Lung (tissue), 12 donors: ENCODE results near the gene TRIM34. TPM values are rescaled to one million over a fixed set of nuclear protein-coding genes. Genes with fewer than 3 reads are reported as not detected.
A peak's percentile ranks its signal among the peaks of the same experiment; 100 is the strongest.

Source experiments
- ATAC-seq: fragments of 200-7000 bp; cut with Tn5 transposase; one replicate; pipeline ENCODE4 v1.9.1; 2020; ENCODE audit warnings: moderate number of reproducible peaks; ENCODE audit not compliant: insufficient read depth, low FRiP score
- DNase-seq, 3 donors: peaks; one replicate each; pipeline ENCODE4 v3.0.0-alpha.2; 2013 to 2017
- H3K27ac ChIP-seq, 2 donors: one replicate each; pipeline ENCODE4 v1.5.1; 2013; ENCODE audit warnings: mild to moderate bottlenecking in 2 of 2, moderate library complexity in 2 of 2, control low read depth in 1 of 2, inconsistent platforms in 1 of 2, low read depth in 1 of 2, low read length in 1 of 2
- H3K27me3 ChIP-seq, 3 donors: one replicate each; pipeline ENCODE4 v1.5.1; 2013; ENCODE audit warnings: low read length in 2 of 3; ENCODE audit not compliant: control insufficient read depth in 3 of 3, insufficient read depth in 3 of 3
- H3K36me3 ChIP-seq, 4 donors: one replicate each; pipeline ENCODE4 v1.5.1; 2013; ENCODE audit warnings: low read length in 4 of 4, mild to moderate bottlenecking in 1 of 4, moderate library complexity in 1 of 4; ENCODE audit not compliant: control insufficient read depth in 4 of 4, insufficient read depth in 4 of 4
- H3K4me1 ChIP-seq, 5 donors: one replicate each; pipeline ENCODE4 v1.5.1; 2013; ENCODE audit warnings: low read length in 5 of 5, mild to moderate bottlenecking in 2 of 5, moderate library complexity in 1 of 5; ENCODE audit not compliant: control insufficient read depth in 5 of 5, insufficient read depth in 5 of 5
- H3K4me3 ChIP-seq: one replicate; pipeline ENCODE4 v1.5.1; 2013; ENCODE audit warnings: mild to moderate bottlenecking, control low read depth, moderate library complexity
- H3K9ac ChIP-seq, 2 donors: one replicate each; pipeline ENCODE4 v1.5.1; 2013; ENCODE audit warnings: low read length in 2 of 2, control low read depth in 1 of 2; ENCODE audit not compliant: insufficient read depth in 1 of 2
- H3K9me3 ChIP-seq, 4 donors: one replicate each; pipeline ENCODE4 v1.5.1; 2013; ENCODE audit warnings: low read length in 3 of 4, mild to moderate bottlenecking in 1 of 4, moderate library complexity in 1 of 4; ENCODE audit not compliant: control insufficient read depth in 4 of 4, insufficient read depth in 3 of 4
- WGBS, 2 donors: extraction: QIAGEN DNeasy Blood & Tissue Kit; methylation state at CpG; one replicate each; pipeline ENCODE4 v1.1.7; 2013; 5-methylcytosine and 5-hydroxymethylcytosine counted together
- polyA plus RNA-seq, 2 donors: library from polyadenylated mRNA; stranded (reverse); fragments of 200-250 nt; gene quantifications; one replicate each; pipeline ENCODE4 v1.2.1, GENCODE V29; 2013
- total RNA-seq, 2 donors: library from RNA; depleted of rRNA in 1 of 2; stranded (reverse); fragments of >200 nt in 1 of 2; gene quantifications; one replicate each; pipeline ENCODE4 v1.2.1, GENCODE V29; 2014 to 2021
- TF ChIP-seq, protein P1 (sequence below): IDR thresholded peaks from 2 replicates; pipeline ENCODE4 v1.5.1; 2012; ENCODE audit warnings: mild to moderate bottlenecking; ENCODE audit errors: control extremely low read depth, extremely low read depth
- donor health status: control.
- donor health status: control.
- donor health status: Bipolar disorder and iron deficiency.
- donor health status: healthy.
- donor health status: DM: yes; HTN: yes; CAD: no.

The TRIM34 gene
- total and polyA plus RNA-seq, 4 donors, result 4.1 to 10.9 (median 8.2) TPM

DNA sequence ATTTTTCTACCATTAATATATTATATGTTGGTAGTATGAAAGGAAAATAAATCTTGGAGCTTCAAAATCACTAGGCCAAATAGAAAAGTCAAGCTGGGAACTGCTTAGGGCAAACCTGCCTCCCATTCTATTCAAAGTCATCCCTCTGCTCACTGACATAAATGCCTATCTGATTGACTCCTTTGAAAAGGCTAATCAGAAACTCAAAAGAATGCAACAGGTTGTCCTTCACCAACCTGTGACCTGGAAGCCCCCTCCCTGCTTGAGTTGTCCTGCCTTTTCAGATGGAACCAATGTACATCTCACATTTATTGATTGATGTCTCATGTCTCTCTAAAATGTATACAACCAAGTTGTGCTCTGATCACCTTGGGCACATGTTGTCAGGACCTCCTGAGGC is 3.2 kb upstream of the TRIM34 start:
- Histone ChIP-seq H3K9ac (no peak overlapping the region), H3K27ac (peak overlapping the region in 1 of 2 donors; percentile 45), H3K36me3 (no peaks in the 10 kb centered on the region), H3K4me3 (no peak overlapping the region), H3K9me3 (no peaks in the 10 kb centered on the region), H3K27me3 (no peaks in the 10 kb centered on the region), H3K4me1 (peaks cover 3 to 18% (median 10%) of the 10 kb centered on the region in 5 donors)
- TF ChIP-seq, protein P1, sequence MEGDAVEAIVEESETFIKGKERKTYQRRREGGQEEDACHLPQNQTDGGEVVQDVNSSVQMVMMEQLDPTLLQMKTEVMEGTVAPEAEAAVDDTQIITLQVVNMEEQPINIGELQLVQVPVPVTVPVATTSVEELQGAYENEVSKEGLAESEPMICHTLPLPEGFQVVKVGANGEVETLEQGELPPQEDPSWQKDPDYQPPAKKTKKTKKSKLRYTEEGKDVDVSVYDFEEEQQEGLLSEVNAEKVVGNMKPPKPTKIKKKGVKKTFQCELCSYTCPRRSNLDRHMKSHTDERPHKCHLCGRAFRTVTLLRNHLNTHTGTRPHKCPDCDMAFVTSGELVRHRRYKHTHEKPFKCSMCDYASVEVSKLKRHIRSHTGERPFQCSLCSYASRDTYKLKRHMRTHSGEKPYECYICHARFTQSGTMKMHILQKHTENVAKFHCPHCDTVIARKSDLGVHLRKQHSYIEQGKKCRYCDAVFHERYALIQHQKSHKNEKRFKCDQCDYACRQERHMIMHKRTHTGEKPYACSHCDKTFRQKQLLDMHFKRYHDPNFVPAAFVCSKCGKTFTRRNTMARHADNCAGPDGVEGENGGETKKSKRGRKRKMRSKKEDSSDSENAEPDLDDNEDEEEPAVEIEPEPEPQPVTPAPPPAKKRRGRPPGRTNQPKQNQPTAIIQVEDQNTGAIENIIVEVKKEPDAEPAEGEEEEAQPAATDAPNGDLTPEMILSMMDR, result no peak
- DNase-seq (no peak), ATAC-seq (no peak)

GRCh38 chr11:5622802-5623201 is 2.0 kb upstream of the TRIM34 start:
- Histone ChIP-seq H3K4me1 (peaks cover 3 to 18% (median 10%) of the 10 kb centered on the region in 5 donors), H3K36me3 (no peaks in the 10 kb centered on the region), H3K27ac (no peak overlapping the region), H3K9me3 (no peaks in the 10 kb centered on the region), H3K27me3 (no peaks in the 10 kb centered on the region), H3K9ac (no peak overlapping the region), H3K4me3 (no peak overlapping the region)
- DNase-seq (no peak), ATAC-seq (no peak)
- TF ChIP-seq, protein P1, result no peak
- WGBS, 2 donors, result 96 to 99% methylated on average over 3 of the region's 3 CpGs

DNA sequence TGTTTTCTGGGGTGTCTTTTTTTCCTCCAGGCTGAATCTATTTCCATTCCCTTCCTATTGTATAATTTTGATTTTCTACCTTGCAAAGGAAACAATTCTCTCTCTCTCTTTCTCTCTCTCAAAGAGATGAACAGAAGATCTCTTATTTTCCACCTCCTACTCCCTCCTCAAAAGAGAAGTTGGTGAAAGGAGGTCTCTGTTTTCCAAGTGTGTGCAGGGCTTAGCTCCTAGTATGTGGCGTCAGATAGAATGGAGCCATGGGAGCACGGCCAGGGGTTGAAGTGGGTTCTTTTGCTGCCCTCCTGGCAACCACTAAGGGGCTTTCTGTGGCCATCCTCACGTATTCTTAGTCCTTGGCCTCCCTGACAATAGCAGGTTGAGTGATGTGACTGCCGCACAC is 480 bp downstream of the TRIM34 start:
- H3K9me3 ChIP-seq, result no peaks in the 10 kb centered on the region
- no peaks in the 10 kb centered on the region for H3K27me3 ChIP-seq
- WGBS, 2 donors, result 27 to 28% methylated on average over 4 of the region's 4 CpGs
- H3K4me3 ChIP-seq, result peak overlapping the region; percentile 56
- H3K4me1 ChIP-seq, result peaks cover 3 to 18% (median 10%) of the 10 kb centered on the region in 5 donors
- H3K9ac ChIP-seq, result peak overlapping the region; percentile 50 to 91
- peak in 1 of 3 donors; percentile 19 for DNase-seq
- no peaks in the 10 kb centered on the region for H3K36me3 ChIP-seq
- H3K27ac ChIP-seq, result peak overlapping the region; percentile 57 to 85
- ATAC-seq, result no peak
- TF ChIP-seq, protein P1, result no peak

DNA sequence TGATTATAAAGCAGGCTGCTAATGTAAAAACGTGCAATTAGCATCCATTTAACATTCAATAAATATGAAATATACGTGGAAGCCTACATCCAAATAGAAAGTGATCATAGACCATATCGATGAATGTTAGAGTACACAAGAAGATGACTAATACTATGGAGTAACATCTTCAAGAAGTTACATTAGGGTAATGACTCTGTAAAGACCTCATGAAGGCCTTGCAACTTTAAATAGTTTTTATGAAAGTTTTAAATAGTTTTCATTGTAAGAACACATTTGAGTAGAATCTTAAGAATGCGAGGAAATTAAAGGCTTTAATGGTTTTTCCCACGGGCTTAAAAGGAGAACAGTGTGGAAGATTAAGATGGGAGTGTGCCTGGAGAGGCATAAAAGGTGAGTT is 1.4 kb downstream of the TRIM34 start:
- H3K9ac ChIP-seq, result peak overlapping the region in 1 of 2 donors; percentile 8
- no peak overlapping the region for H3K4me3 ChIP-seq

More for the DNA sequence above, 1.4 kb downstream of the TRIM34 start:
- no peaks in the 10 kb centered on the region for H3K27me3 ChIP-seq
- WGBS, 2 donors, result 74 to 81% methylated on average over 5 of the region's 5 CpGs
- TF ChIP-seq, protein P1, result no peak
- H3K27ac ChIP-seq, result no peak overlapping the region
- no peak for ATAC-seq
- H3K36me3 ChIP-seq, result no peaks in the 10 kb centered on the region
- H3K9me3 ChIP-seq, result no peaks in the 10 kb centered on the region
- peaks cover 3 to 11% (median 8%) of the 10 kb centered on the region in 5 donors for H3K4me1 ChIP-seq
- DNase-seq, result no peak
